ENCODE data around the gene MAPKAPK2.

DNA sequence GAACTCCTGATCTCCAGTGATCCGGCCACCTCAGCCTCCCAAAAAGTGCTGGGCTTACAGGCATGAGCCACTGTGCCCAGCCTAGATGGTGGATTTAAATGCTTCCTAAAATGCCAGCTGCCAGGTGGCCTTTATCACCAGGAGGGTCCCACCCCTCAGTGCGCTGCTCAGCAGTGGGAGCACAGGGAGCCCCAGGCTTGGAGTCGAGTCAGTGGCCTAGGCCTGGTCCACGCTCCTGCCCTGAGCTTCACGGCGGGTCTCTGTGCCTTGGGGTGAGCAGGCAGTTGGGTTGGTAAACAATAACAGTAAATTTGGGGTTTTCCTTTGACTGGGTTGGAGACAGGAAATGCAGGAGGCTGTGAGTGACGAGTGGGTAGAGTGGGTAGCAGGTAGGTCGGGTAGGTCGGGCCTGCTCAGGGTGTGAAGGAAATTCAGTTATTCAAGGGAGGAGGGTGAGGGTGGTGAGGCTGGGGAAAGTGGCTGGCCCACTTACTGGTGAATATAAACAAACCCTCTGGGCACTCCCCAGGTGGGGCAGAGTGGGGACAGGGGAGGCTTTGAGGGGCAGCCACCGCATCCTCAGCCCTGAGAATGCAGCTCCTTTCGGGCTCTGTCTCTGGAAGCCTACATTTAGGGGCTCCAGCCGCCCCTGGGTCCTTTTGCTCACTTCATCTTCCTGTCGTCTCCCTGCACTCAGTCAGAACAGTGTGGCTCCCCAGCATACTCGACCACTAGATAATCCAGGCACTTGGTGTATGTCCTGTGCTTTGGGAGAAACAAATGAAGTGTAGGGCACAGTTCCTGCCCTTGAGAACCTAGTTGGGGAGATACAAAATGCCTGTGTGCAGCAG is 52.4 kb downstream of the MAPKAPK2 start:
- TF ChIP-seq, protein P1, sequence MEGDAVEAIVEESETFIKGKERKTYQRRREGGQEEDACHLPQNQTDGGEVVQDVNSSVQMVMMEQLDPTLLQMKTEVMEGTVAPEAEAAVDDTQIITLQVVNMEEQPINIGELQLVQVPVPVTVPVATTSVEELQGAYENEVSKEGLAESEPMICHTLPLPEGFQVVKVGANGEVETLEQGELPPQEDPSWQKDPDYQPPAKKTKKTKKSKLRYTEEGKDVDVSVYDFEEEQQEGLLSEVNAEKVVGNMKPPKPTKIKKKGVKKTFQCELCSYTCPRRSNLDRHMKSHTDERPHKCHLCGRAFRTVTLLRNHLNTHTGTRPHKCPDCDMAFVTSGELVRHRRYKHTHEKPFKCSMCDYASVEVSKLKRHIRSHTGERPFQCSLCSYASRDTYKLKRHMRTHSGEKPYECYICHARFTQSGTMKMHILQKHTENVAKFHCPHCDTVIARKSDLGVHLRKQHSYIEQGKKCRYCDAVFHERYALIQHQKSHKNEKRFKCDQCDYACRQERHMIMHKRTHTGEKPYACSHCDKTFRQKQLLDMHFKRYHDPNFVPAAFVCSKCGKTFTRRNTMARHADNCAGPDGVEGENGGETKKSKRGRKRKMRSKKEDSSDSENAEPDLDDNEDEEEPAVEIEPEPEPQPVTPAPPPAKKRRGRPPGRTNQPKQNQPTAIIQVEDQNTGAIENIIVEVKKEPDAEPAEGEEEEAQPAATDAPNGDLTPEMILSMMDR (IDR thresholded peaks at IDR 0.05), result no peak
- TF ChIP-seq POLR2A (IDR thresholded peaks at IDR 0.05), result no peak

Data from adrenal gland (tissue), 5 donors.